Measurements from ENCODE around the gene GOLGA6L10.

The GOLGA6L10 gene

GRCh38 chr15:82297546-82297945, 51.7 kb downstream of the GOLGA6L10 start:
- DNase-seq: no peak

- DNase-seq: no peak
Measured at GRCh38 chr15:82294061-82294690, 55.1 kb downstream of the GOLGA6L10 start.

- DNase-seq: no peak
Measured at GRCh38 chr15:82292271-82292670, 57.0 kb downstream of the GOLGA6L10 start.
